HepG2 (cell line): ENCODE measurements around the gene PLIN3. TPM values are rescaled to one million over a fixed set of nuclear protein-coding genes. Genes with fewer than 3 reads are reported as not detected.

Experiments used
- ATAC-seq: fragments of 200-7000 bp; cut with Tn5 transposase; 3 replicates; pipeline ENCODE4 v1.9.1; 2020; ENCODE audit warnings: mild to moderate bottlenecking, moderate library complexity
- BruUV-seq: library from RNA; stranded (reverse); fragments of 400-500 nt; replicated peaks from 2 replicates; lab custom pipeline; 2021; lab: Mats Ljungman, UMichigan
- CTCF ChIA-PET: fragments of 300-600 bp; formaldehyde crosslinking; extraction: SDS; loops from one replicate; lab custom pipeline; 2021; ENCODE audit warnings: low total read pairs, inconsistent platforms, low intra/inter-chr PET ratio; lab: Yijun Ruan, JAX
- POLR2A ChIA-PET: fragments of 350-600 bp; sonication (Branson Sonifier 250); formaldehyde crosslinking; loops from one replicate; lab custom pipeline; 2020; ENCODE audit warnings: antibody characterized with exemption, inconsistent platforms; lab: Yijun Ruan, JAX
- DNase-seq: peaks from one replicate; pipeline ENCODE4 v3.0.0-alpha.2; 2015; ENCODE audit warnings: low spot score
- FAIRE-seq: peaks from 3 replicates; lab custom pipeline; 2011; peaks lifted over from hg19 to GRCh38; lab: Jason Lieb, UNC
- H2AFZ ChIP-seq: one replicate; pipeline ENCODE4 v1.6.1; 2011; ENCODE audit warnings: low read length, inconsistent platforms
- H3K27ac ChIP-seq: fragments of 300-600 bp; 3 replicates; pipeline ENCODE4 v1.8.0; 2011; ENCODE audit warnings: mixed run types, mild to moderate bottlenecking, mixed read lengths, low read length, inconsistent platforms; ENCODE audit not compliant: insufficient read depth; ENCODE audit errors: extremely low read length
- H3K27me3 ChIP-seq, 2 experiments: fragments of 200-600 bp in 1 of 2; 2 replicates in 1 of 2; 3 replicates in 1 of 2; pipeline versions ENCODE4 v1.6.0 to v1.8.0; 2011; ENCODE audit warnings: low read length in 2 of 2, mild to moderate bottlenecking in 2 of 2, moderate library complexity in 2 of 2, inconsistent platforms in 1 of 2; ENCODE audit not compliant: insufficient read depth in 2 of 2, control insufficient read depth in 1 of 2
- H3K36me3 ChIP-seq, 2 experiments: fragments of 200-600 bp in 1 of 2; replicated peaks in 1 of 2; 2 replicates in 1 of 2; 3 replicates in 1 of 2; pipeline versions ENCODE4 v1.5.1 to v1.8.0; 2011; ENCODE audit warnings: low read length in 2 of 2, inconsistent platforms in 1 of 2; ENCODE audit not compliant: insufficient read depth in 2 of 2, control insufficient read depth in 1 of 2
- H3K4me1 ChIP-seq: 2 replicates; pipeline ENCODE4 v1.5.1; 2012; ENCODE audit warnings: low read length, inconsistent platforms; ENCODE audit not compliant: insufficient read depth
- H3K4me2 ChIP-seq: 2 replicates; pipeline ENCODE4 v1.6.0; 2011; ENCODE audit warnings: low read depth, low read length, inconsistent platforms
- H3K4me3 ChIP-seq, 3 experiments: fragments of 200-600 bp in 1 of 3; sonication (generic), shearing (Covaris generic) in 1 of 3; replicated peaks in 1 of 3; 2 replicates each; pipeline ENCODE4 v1.5.1; 2011 to 2016; ENCODE audit warnings: low read length in 3 of 3, inconsistent platforms in 2 of 3, low read depth in 2 of 3, mild to moderate bottlenecking in 2 of 3, control low read depth in 1 of 3, mixed read lengths in 1 of 3; ENCODE audit not compliant: insufficient read depth in 1 of 3
- H3K79me2 ChIP-seq: one replicate; pipeline ENCODE4 v1.6.1; 2011; ENCODE audit warnings: low read length, inconsistent platforms; ENCODE audit not compliant: insufficient read depth
- H3K9ac ChIP-seq: 2 replicates; pipeline ENCODE4 v1.6.0; 2011; ENCODE audit warnings: mild to moderate bottlenecking, low read depth, low read length, inconsistent platforms; ENCODE audit not compliant: insufficient read depth
- H3K9me3 ChIP-seq: 2 replicates; pipeline ENCODE4 v1.5.1; 2012; ENCODE audit warnings: mild to moderate bottlenecking, low read length
- H4K20me1 ChIP-seq: 2 replicates; pipeline ENCODE4 v1.6.0; 2011; ENCODE audit warnings: inconsistent platforms, mild to moderate bottlenecking, low read length, moderate library complexity; ENCODE audit not compliant: insufficient read depth
- CEBPB ChIP-seq: IDR thresholded peaks from 2 replicates; pipeline ENCODE4 v1.6.1; 2011; ENCODE audit warnings: low read depth, low read length, improper control_type of control experiment, borderline replicate concordance
- CREB1 ChIP-seq, 2 experiments: fragments of 450-650 bp in 1 of 2; IDR thresholded peaks; 2 replicates each; pipeline ENCODE4 v1.6.1; 2016 to 2017; ENCODE audit warnings: control low read depth in 1 of 2, mild to moderate bottlenecking in 1 of 2, missing compliant biosample characterization in 1 of 2, missing genetic modification characterization in 1 of 2
- DBP ChIP-seq: sonication (generic); formaldehyde crosslinking; IDR thresholded peaks from 2 replicates; pipeline ENCODE4 v1.4.0; 2020; ENCODE audit warnings: missing genetic modification reagents; ENCODE audit errors: not compliant biosample characterization
- EEA1 ChIP-seq: sonication (generic); formaldehyde crosslinking; IDR thresholded peaks from 2 replicates; pipeline ENCODE4 v1.5.1; 2020; ENCODE audit warnings: mild to moderate bottlenecking, missing genetic modification reagents, borderline replicate concordance
- EZH2 ChIP-seq: conservative IDR thresholded peaks from 2 replicates; pipeline ENCODE4 v1.6.1; 2012; ENCODE audit warnings: mild to moderate bottlenecking, low read depth, low read length, moderate library complexity
- IRF2 ChIP-seq: IDR thresholded peaks from 2 replicates; pipeline ENCODE4 v1.6.1; 2018; ENCODE audit warnings: missing genetic modification reagents, missing compliant biosample characterization
- NR2F6 ChIP-seq, 2 experiments: IDR thresholded peaks; 2 replicates each; pipeline ENCODE4 v1.6.1; 2016; ENCODE audit warnings: antibody characterized with exemption in 1 of 2, mild to moderate bottlenecking in 1 of 2
- NR3C1 ChIP-seq: sonication (generic); formaldehyde crosslinking; IDR thresholded peaks from 2 replicates; pipeline ENCODE4 v1.4.0; 2020; ENCODE audit warnings: missing genetic modification reagents
- PATZ1 ChIP-seq: sonication (generic); formaldehyde crosslinking; IDR thresholded peaks from 2 replicates; pipeline ENCODE4 v1.4.0; 2020; ENCODE audit warnings: missing genetic modification reagents
- PLRG1 ChIP-seq: fragments of 450-650 bp; conservative IDR thresholded peaks from 2 replicates; pipeline ENCODE4 v1.6.1; 2016
- SMAD9 ChIP-seq: sonication (generic); formaldehyde crosslinking; IDR thresholded peaks from 2 replicates; pipeline ENCODE4 v1.5.1; 2020; ENCODE audit warnings: mild to moderate bottlenecking, missing genetic modification reagents
- SMARCC2 ChIP-seq: fragments of 450-650 bp; IDR thresholded peaks from 2 replicates; pipeline ENCODE4 v1.6.1; 2017; ENCODE audit warnings: antibody characterized with exemption, mild to moderate bottlenecking
- ZBTB25 ChIP-seq: IDR thresholded peaks from 2 replicates; pipeline ENCODE4 v1.6.1; 2018; ENCODE audit warnings: missing genetic modification reagents
- ZBTB38 ChIP-seq: sonication (generic); formaldehyde crosslinking; IDR thresholded peaks from 2 replicates; pipeline ENCODE4 v1.5.1; 2020; ENCODE audit warnings: mild to moderate bottlenecking, missing genetic modification reagents
- ZBTB7B ChIP-seq: sonication (generic); formaldehyde crosslinking; IDR thresholded peaks from 2 replicates; pipeline ENCODE4 v1.4.0; 2020; ENCODE audit warnings: missing genetic modification reagents
- ZMYM4 ChIP-seq: sonication (generic); formaldehyde crosslinking; IDR thresholded peaks from 2 replicates; pipeline ENCODE4 v1.8.1; 2023; ENCODE audit warnings: mild to moderate bottlenecking, missing genetic modification reagents
- ZNF263 ChIP-seq: sonication (generic); formaldehyde crosslinking; IDR thresholded peaks from 2 replicates; pipeline ENCODE4 v1.4.0; 2020; ENCODE audit warnings: missing genetic modification reagents
- ZNF737 ChIP-seq: sonication (generic); formaldehyde crosslinking; IDR thresholded peaks from 2 replicates; pipeline ENCODE4 v1.5.0; 2020; ENCODE audit warnings: missing genetic modification reagents, mild to moderate bottlenecking, borderline replicate concordance
- ZNF75D ChIP-seq: sonication (generic); formaldehyde crosslinking; IDR thresholded peaks from 2 replicates; pipeline ENCODE4 v1.8.1; 2023; ENCODE audit warnings: missing genetic modification reagents, mild to moderate bottlenecking, borderline replicate concordance
- ZNF772 ChIP-seq: sonication (generic); formaldehyde crosslinking; IDR thresholded peaks from 2 replicates; pipeline ENCODE4 v1.5.0; 2020; ENCODE audit warnings: mild to moderate bottlenecking, missing genetic modification reagents
- ZNF83 ChIP-seq: sonication (generic); formaldehyde crosslinking; IDR thresholded peaks from 2 replicates; pipeline ENCODE4 v1.4.0; 2020; ENCODE audit warnings: missing genetic modification reagents, mild to moderate bottlenecking, borderline replicate concordance
- WGBS: methylation state at CpG from one replicate; pipeline ENCODE4 v1.1.6; 2017; ENCODE audit warnings: low lambda C conversion rate; 5-methylcytosine and 5-hydroxymethylcytosine counted together
- in situ Hi-C: cut with HindIII; loops from 2 replicates; pipeline ENCODE4 v1.10.0; 2017; ENCODE audit warnings: low pct_unique_long_range_greater_than_20kb; ENCODE audit not compliant: extremely low pct_ligation_motif_present
- intact Hi-C: fragments of 100-400 bp; cut with micrococcal nuclease; formaldehyde crosslinking; loops from one replicate; pipeline ENCODE4 v1.10.0; 2022; ENCODE audit not compliant: unreplicated experiment
- polyA plus RNA-seq, 8 experiments: library from polyadenylated mRNA; depleted of rRNA in 3 of 8; stranded (reverse) in 7 of 8; unstranded in 1 of 8; fragments of >200 nt; fragmentation: Illumina TruSeq in 4 of 8; extraction: Trizol in 4 of 8; gene quantifications; 2 replicates each; pipeline versions ENCODE4 v1.2.1 to v1.2.3, GENCODE V29; 2011 to 2016; ENCODE audit warnings: low read depth in 4 of 8, missing spikeins in 1 of 8, mixed read lengths in 1 of 8; ENCODE audit not compliant: insufficient read depth in 1 of 8
- total RNA-seq, 5 experiments: library from RNA; depleted of rRNA; stranded (reverse); fragments of >200 nt; fragmentation: Illumina TruSeq; extraction: Trizol; gene quantifications; 2 replicates each; pipeline ENCODE4 v1.2.3, GENCODE V29; 2016; ENCODE audit warnings: low read depth in 1 of 5

PLIN3 gene
- total and polyA plus RNA-seq, 2 of the 13 experiments (the other 11 are each of a cell fraction or from before 2014, with no cell fraction given), result 49.3 to 57.9 TPM

- H3K4me2 ChIP-seq, result no peak overlapping the region
- no TSS peak for BruUV-seq
- no peaks in the 10 kb centered on the region for H3K9me3 ChIP-seq
- no peaks in the 10 kb centered on the region for H3K79me2 ChIP-seq
- H4K20me1 ChIP-seq, result no peaks in the 10 kb centered on the region
- H3K4me1 ChIP-seq, result peaks cover 11% of the 10 kb centered on the region
- peak; percentile 85 for DNase-seq
- H3K9ac ChIP-seq, result no peak overlapping the region
- no peak overlapping the region for H3K4me3 ChIP-seq
- in situ Hi-C loops (loop anchor here (5.0 kb wide), 1 partner anchor 44 kb away; no protein-coding TSS in a partner anchor), intact Hi-C loops (loop anchor here (1.0 kb wide), 1 partner anchor 42 kb away; no protein-coding TSS in a partner anchor)
- peaks cover 14 to 35% of the 10 kb centered on the region in 2 experiments; a peak in 4 of 5 replicates for H3K36me3 ChIP-seq
- peak; percentile 96 for ATAC-seq
- H3K27ac ChIP-seq, result peak overlapping the region; percentile 38
- POLR2A ChIA-PET, result interaction anchor here (1.0 to 1.8 kb wide), 3 partner anchors 16 to 380 kb away, joined by 3 to 11 read pairs (median 8); partner anchors contain the start of gene PLIN3
- 69% methylated on average over 39 of the region's 42 CpGs for WGBS
- CTCF ChIA-PET, result interaction anchor here (0.6 to 2.5 kb wide), 4 partner anchors 21 to 180 kb away, joined by 3 to 33 read pairs (median 16); no protein-coding TSS in a partner anchor
- H2AFZ ChIP-seq, result no peak overlapping the region
- no peaks in the 10 kb centered on the region for H3K27me3 ChIP-seq
- peak; percentile 96 for FAIRE-seq
- TF ChIP-seq IRF2 (CRISPR knock-in tag), result peak; percentile 58; the same call in 1 of the 2 replicates
- TF ChIP-seq DBP (CRISPR knock-in tag), result no peak
- no peak for TF ChIP-seq ZNF737 (CRISPR knock-in tag)
- peak; percentile 58; the same call in 1 of the 2 replicates for TF ChIP-seq ZNF83 (CRISPR knock-in tag)
- no peak for TF ChIP-seq ZNF75D (CRISPR knock-in tag)
- TF ChIP-seq ZBTB38 (CRISPR knock-in tag), result peak; percentile 97
- peak; percentile 80 for TF ChIP-seq CREB1 (IDR thresholded peaks at IDR 0.05)
- no peak for TF ChIP-seq CREB1 (CRISPR knock-in tag; IDR thresholded peaks at IDR 0.05)
- no peak for TF ChIP-seq SMAD9
- TF ChIP-seq EEA1 (CRISPR knock-in tag), result 0 out of 2 replicates have a peak, but pooled peaks have one; percentile 33
- no peak for TF ChIP-seq NR2F6 (IDR thresholded peaks at IDR 0.05)
- peak; percentile 67 for TF ChIP-seq NR2F6 (CRISPR knock-in tag; IDR thresholded peaks at IDR 0.05)
- TF ChIP-seq ZNF772 (CRISPR knock-in tag), result no peak
- TF ChIP-seq ZBTB25, result no peak
- no peak for TF ChIP-seq SMARCC2
- no peak for TF ChIP-seq PLRG1
- TF ChIP-seq CEBPB, result no peak
- TF ChIP-seq PATZ1 (CRISPR knock-in tag), result peak; percentile 58
- no peak for TF ChIP-seq NR3C1 (CRISPR knock-in tag)
- peak; percentile 55; the same call in 1 of the 2 replicates for TF ChIP-seq ZNF263 (CRISPR knock-in tag)
- TF ChIP-seq ZBTB7B (CRISPR knock-in tag), result peak; percentile 94
- peak; percentile 57; the same call in 1 of the 2 replicates for TF ChIP-seq ZMYM4 (CRISPR knock-in tag)
- TF ChIP-seq EZH2, result no peak
These were observed 15.7 kb downstream of the PLIN3 start for GRCh38 chr19:4851551-4852290.
